ENCODE measurements around the gene PPP1R12B.
"Not testable (repeated sequence)": the region's sequence is repeated elsewhere in the genome, so short reads cannot be mapped to it uniquely, and the experiment has no call there.

PPP1R12B gene

DNA sequence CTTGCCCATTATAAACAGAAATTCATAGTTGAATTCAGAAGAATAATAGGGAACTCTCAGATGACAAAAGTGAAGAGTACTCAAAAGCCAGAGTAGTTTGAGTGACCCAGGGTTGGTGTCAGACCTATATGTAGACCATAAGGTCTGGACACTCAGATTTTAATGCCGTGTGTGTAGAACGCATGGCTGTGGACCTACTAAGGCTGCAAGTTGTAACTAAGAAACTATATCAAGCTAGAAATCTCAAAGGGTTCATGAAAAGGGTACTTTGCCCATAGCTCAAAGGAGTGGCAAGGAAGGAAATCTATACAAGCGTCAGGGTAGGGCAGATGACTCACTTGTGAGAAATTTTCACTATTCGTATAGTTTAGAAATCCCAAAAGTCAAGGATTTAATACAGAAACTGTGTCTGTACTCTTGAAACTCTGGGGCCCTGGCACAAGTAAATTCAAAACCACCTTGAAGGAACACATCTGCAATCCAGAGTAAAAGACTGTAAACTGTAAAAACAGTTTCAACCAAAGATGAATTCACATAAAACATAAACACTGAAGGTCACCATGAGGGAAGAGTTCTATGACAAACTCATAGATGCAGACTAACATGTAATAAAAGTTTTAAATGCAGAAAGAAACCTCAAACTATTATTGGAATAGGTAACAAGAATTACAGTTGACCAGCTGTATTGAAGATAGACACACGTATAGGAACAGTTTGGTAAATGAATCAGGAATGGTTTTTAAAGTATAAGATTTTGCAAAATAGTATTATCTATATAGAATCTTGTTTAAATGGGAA is 108.1 kb downstream of the PPP1R12B start:
- DNase-seq = not testable (repeated sequence)

- not testable (repeated sequence) for DNase-seq
Measured at GRCh38 chr1:202458651-202459050, 110.2 kb downstream of the PPP1R12B start.

DNA sequence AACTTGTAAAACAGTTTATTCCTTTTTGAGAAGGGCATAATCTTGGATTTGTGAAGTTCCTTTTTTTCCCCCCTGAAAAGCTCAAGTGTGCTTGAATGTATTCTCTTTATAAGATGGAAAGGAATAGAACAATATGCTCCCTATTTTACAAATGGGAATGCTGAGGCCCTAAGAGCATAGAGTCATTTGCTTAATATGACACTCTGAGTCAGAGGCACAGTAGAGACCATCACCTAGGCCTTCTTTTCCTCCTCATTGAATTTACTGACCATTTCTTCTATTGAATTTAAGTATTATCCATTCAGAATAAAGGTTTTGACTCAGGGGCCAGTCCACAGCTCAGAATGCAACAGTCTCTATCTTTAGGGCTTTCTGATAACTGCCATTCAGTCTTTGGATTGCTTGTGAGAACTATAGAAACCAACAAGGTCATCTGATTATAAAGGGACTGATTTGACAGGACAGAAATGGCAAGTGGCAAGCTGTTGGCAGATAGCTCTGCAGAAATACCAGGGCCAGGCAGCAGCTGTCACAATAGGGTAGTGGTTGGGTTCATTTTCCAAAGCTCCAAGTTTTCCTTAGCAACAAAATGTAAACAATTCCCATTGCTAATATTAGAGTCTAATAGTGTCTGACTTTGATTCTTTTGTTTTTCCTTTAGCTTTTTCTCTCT is 111.1 kb downstream of the PPP1R12B start:
- DNase-seq = peak; percentile 5 to 16

GRCh38 chr1:202460143-202460495 is 111.6 kb downstream of the PPP1R12B start:
- DNase-seq = not testable (repeated sequence)

GRCh38 chr1:202462342-202463076 is 114.0 kb downstream of the PPP1R12B start:
- DNase-seq = no peak

- DNase-seq = peak; percentile 24 to 63
Measured at GRCh38 chr1:202464153-202464742, 115.7 kb downstream of the PPP1R12B start.

DNA sequence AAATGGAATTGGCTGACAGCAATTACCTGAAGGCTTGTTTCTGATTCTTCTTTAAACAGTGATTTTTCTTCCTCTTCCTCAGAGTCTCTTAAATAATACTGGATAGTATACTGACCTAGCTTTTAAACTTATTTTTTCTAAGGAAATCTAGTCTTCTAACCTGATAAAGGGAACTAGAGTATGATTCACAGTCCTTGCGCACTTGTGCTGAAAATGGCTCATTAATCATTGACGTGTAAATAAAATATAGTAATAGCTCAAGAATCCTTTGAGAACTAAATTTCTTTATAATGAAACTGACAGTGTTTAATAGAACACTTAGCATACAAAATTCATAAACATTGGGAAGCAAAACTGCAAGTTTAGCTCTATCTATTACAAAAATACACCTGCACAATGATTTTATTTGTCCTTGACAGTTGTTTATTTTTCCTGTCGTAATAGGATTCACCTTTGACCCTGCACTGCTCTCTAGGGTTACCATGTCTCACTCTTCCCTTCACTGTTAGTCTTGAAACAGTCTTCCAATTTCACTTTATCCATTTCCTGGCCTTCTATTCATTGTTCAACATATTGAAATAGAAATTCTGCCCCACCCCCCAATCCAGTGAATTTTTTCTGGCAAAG is 117.3 kb downstream of the PPP1R12B start:
- DNase-seq = not testable (repeated sequence)

DNA sequence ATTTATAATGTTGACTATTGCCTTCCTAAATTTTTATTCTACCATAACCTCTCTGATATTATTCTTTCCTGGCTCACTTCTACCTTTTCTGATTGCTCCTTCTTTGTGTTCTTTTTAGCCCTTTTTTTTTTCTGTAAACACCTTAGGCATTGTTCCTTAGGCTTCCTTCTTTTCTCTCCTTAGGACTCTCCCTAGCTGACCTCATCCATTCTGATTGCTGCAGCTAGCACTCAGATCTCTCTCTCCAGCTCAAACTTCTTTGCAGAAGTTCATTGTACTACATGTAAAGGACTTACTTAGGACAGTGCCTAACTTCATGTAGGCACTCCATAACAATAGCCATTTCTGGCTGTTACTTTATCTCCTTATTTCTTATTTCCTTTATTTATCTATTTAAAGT is 117.8 kb downstream of the PPP1R12B start:
- DNase-seq = not testable (repeated sequence)

GRCh38 chr1:202467381-202467780 is 118.9 kb downstream of the PPP1R12B start:
- not testable (repeated sequence) for DNase-seq

DNA sequence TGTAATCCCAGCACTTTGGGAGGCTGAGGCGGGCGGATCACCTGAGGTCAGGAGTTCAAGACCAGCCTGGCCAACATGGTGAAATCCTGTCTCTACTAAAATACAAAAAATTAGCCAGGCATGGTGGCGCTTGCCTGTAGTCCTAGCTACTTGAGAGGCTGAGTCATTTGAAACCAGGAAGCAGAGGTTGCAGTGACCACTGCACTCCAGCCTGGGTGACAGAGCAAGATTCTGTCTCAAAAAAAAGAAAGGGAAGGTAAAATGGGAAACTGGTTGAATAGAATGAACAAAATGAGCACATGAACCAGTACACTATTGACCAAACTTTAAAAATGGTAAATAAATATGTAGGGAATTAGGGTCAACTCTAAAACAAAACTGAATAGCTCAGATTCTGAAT is 120.2 kb downstream of the PPP1R12B start:
- not testable (repeated sequence) for DNase-seq

- not testable (repeated sequence) for DNase-seq
Measured at GRCh38 chr1:202469123-202469522, 120.6 kb downstream of the PPP1R12B start.

DNA sequence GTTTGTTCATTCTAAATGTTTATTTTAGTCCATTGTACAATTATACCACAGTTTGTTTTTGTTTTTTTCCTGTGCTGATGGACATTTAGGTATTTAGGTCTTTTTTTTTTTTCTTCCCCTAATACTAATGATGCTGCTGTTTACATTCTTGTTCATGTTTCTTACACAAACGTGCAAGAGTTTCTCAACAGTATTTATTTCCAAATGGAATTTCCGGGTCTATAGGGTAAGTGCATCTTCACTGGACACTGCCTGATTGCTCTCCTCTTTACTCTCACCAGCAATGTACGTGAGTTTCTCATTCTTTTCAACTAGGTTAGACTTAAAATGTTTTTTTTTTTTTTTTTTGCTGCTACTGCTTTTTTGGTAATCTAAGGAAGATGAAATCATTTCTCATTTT is 122.7 kb downstream of the PPP1R12B start:
- no peak for DNase-seq

- DNase-seq = not testable (repeated sequence)
Measured at GRCh38 chr1:202472347-202473124, 124.0 kb downstream of the PPP1R12B start.

DNA sequence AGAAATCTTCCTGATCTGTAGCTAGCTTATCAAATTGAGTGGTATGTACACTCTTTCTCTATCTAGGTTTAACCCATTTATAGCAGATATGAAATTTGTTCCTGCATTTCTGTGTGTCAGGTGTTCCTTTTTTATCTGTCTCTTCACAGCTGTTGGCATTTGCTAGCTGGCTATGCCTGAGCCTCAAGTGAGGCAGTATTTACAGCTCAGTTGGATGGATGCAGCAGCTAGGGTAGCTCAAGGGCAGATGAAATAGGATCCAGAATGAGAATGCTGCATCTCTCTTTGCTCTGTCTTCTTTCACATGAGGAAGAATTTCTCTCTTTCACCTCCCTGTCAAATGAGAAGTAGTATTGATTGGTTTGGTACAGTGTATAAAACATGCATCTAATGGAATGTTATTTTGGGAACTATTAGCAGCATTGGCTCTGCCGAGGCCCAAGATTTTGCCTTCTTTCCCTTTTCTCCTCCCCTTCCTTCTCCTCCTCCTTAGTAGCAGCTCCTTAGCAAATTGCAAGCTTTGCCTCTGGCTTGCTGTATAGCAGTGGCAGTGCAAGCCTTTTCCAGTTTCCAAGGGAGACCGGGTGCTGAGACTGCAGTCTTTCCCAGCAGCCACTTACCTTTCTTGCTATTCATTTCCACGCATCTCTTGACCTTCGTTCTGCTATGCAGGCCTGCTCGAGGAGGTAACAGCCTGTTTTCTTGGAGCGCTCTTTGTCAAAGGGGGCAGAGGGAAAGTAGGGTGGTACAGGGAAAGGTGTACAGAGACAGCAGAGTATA is 125.0 kb downstream of the PPP1R12B start:
- DNase-seq = not testable (repeated sequence)

- DNase-seq = not testable (repeated sequence)
Measured at GRCh38 chr1:202479661-202480060, 131.2 kb downstream of the PPP1R12B start.

GRCh38 chr1:202480640-202481039 is 132.1 kb downstream of the PPP1R12B start:
- not testable (repeated sequence) for DNase-seq

DNA sequence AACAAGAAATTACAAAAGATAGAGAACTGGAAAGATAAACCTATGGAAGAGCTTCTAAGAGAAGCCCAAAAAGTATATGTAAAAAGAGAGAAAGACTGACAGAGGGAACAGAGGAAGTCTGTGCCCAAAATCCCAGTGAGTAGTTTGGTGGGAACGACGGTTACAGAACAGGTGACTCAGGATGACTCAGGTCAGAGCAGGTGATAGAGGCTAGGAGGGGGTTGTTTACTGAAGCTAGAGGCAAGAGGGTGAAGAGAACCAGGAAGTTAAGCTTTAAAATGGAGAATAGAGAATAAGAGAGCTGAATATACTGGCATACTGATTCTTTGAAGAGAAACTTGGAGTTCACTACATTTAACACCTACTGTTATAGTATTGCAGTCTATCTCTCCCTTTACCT is 134.9 kb downstream of the PPP1R12B start:
- DNase-seq = not testable (repeated sequence)

GRCh38 chr1:202484032-202484431 is 135.5 kb downstream of the PPP1R12B start:
- not testable (repeated sequence) for DNase-seq

GRCh38 chr1:202484820-202485219 is 136.3 kb downstream of the PPP1R12B start:
- DNase-seq = not testable (repeated sequence)

DNA sequence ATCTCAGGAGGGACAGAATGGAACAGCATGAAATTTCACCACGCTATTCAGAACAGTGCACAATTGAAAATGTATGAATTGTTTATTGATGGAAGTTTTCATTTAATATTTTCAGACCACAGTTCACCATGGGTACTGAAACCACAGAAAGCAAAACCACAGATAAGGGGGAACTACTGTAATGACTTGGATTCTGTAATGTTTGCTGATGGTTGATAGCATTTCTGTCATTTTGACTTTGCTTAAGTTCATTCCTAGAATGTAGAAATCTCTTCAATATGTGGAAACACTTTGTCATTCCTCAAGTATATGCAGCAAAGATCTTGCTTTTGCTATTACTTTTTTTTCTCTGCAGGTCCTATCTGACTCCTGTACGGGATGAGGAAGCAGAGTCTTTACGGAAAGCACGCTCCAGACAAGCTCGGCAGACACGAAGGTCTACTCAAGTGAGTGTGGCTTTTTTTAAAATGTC is 139.7 kb downstream of the PPP1R12B start:
- not testable (repeated sequence) for DNase-seq

GRCh38 chr1:202489101-202489500 is 140.6 kb downstream of the PPP1R12B start:
- DNase-seq = not testable (repeated sequence)
